ENCODE data around the gene SLC12A5.
"Not testable (repeated sequence)": the region's sequence is repeated elsewhere in the genome, so short reads cannot be mapped to it uniquely, and the experiment has no call there.

Gene SLC12A5

DNA sequence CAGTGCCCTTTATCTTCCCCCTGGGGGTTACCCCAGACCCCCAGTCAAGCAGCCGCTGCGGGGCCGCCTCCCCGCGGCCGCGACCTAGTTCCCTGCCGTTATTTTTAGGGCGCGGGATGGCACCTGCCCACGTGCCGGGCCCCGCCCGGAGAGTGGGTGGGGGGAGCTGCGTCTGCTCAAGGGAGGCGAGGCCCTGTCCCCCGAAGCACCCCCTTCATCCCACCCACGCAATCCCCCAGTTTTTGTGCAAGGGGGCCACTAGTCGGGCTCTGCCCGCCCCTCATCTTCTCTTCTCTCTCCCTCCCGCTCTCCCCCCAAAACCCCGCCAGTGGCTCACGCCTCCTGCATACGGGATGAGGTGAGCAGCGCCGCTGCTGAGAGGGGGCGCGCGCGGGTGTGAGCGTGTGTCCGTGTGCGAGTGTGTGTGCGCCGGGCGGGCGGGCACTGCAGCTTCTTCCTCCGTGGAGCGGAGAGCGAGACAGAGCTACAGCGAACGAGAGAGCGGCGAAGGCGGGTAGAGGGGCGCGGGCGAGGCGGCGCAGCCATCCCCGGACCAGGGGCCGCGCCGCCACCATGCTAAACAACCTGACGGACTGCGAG, at the start of gene SLC12A5:
TSS of gene SLC12A5 (plus strand) at position 444 of the 600 bp plus-strand sequence. CDS start at position 574, 130 bp downstream.
- DNase-seq (ENCODE audit: extremely low spot score): no peak
- ChIA-PET POLR2A (no interaction called here), CTCF (interaction anchor here (1.0 to 2.3 kb wide), 3 partner anchors 15 to 270 kb away, joined by 3 to 12 read pairs (median 3); no protein-coding TSS in a partner anchor)
- TF ChIP-seq, protein P1, sequence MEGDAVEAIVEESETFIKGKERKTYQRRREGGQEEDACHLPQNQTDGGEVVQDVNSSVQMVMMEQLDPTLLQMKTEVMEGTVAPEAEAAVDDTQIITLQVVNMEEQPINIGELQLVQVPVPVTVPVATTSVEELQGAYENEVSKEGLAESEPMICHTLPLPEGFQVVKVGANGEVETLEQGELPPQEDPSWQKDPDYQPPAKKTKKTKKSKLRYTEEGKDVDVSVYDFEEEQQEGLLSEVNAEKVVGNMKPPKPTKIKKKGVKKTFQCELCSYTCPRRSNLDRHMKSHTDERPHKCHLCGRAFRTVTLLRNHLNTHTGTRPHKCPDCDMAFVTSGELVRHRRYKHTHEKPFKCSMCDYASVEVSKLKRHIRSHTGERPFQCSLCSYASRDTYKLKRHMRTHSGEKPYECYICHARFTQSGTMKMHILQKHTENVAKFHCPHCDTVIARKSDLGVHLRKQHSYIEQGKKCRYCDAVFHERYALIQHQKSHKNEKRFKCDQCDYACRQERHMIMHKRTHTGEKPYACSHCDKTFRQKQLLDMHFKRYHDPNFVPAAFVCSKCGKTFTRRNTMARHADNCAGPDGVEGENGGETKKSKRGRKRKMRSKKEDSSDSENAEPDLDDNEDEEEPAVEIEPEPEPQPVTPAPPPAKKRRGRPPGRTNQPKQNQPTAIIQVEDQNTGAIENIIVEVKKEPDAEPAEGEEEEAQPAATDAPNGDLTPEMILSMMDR (IDR thresholded peaks at IDR 0.05; ENCODE audit: control extremely low read depth, extremely low read depth, low read depth, missing control alignments): no peak

DNA sequence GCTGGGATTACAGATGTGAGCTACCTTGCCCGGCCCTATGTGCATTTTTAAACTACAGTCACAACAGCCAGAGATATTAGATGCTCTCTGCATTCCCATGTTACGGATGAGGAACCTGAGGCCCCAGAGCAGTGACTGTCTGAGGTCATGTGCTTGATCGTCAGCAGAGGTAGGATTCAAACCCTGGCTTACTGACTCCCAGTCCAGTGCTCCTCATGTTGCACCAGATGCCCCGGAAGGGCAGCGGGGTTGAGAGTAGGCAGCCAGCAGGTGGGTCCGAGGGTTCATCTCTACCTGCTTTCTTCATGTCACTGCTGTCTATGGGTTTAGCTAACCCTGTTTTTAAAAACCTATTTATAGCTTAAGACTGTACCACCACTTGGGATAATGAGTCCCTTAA, 47.8 kb upstream of the SLC12A5 start:
- ChIA-PET POLR2A (no interaction called here), CTCF (interaction anchor here (1.6 to 3.3 kb wide), 3 partner anchors 8 to 33 kb away, joined by 3 to 13 read pairs (median 11); no protein-coding TSS in a partner anchor)
- DNase-seq (ENCODE audit: extremely low spot score): no peak
- TF ChIP-seq, protein P1 (IDR thresholded peaks at IDR 0.05; ENCODE audit: control extremely low read depth, extremely low read depth, low read depth, missing control alignments): no peak

DNA sequence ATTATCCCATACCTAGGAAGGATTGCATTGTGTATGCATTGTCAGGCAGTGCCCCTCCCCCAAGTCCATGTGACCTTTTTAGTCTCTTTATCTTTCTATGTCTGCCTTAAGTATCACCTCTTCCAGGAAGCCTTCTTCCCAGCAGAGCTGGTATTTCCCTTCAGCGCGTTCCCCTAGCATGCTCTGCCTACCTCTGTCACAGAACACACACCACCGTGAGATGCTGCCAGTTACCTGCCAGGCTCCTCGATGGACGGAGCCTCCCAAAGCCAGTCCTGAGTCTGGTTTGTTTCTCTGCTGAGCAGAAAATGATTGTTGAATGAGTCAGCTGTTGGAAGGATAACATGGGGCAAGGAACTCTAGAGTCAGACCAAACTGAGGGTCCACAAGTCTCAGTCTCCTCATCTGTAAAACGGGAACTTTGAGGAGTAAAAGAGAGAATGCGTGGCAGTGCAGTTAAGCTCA, 45.7 kb upstream of the SLC12A5 start:
- TF ChIP-seq, protein P1 (IDR thresholded peaks at IDR 0.05; ENCODE audit: control extremely low read depth, extremely low read depth, low read depth, missing control alignments): no peak
- ChIA-PET CTCF (interaction anchor here (1.3 to 3.3 kb wide), 4 partner anchors 9 to 38 kb away, joined by 3 to 11 read pairs (median 4); no protein-coding TSS in a partner anchor), POLR2A (no interaction called here)
- no peak for DNase-seq (ENCODE audit: extremely low spot score)

DNA sequence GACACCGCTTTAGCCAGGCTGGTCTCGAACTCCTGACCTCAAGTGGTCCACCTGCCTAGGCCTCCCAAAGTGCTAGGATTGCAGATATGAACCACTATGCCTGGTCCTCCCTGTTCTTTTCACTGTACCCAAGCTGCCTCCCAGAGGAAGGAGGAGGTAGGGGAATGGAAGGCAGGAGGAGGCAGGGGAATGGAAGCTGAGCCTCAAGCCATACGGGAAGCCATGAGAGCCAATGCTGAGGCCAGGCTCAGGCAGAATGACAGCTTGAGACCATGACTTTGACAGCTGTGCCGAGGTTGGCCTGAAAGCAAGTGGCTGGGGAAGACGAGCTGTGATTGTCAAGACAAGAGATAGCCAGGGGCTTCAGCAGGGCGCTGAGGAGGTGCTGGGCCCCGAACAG, 43.4 kb upstream of the SLC12A5 start:
- TF ChIP-seq, protein P1 (IDR thresholded peaks at IDR 0.05; ENCODE audit: control extremely low read depth, extremely low read depth, low read depth, missing control alignments): peak; percentile 20
- DNase-seq (ENCODE audit: extremely low spot score): no peak
- ChIA-PET CTCF (interaction anchor here (1.8 to 8.5 kb wide), 5 partner anchors 10 to 363 kb away, joined by 7 to 140 read pairs (median 39); partner anchors contain the start of genes MMP9 and ZNF335), POLR2A (no interaction called here)

DNA sequence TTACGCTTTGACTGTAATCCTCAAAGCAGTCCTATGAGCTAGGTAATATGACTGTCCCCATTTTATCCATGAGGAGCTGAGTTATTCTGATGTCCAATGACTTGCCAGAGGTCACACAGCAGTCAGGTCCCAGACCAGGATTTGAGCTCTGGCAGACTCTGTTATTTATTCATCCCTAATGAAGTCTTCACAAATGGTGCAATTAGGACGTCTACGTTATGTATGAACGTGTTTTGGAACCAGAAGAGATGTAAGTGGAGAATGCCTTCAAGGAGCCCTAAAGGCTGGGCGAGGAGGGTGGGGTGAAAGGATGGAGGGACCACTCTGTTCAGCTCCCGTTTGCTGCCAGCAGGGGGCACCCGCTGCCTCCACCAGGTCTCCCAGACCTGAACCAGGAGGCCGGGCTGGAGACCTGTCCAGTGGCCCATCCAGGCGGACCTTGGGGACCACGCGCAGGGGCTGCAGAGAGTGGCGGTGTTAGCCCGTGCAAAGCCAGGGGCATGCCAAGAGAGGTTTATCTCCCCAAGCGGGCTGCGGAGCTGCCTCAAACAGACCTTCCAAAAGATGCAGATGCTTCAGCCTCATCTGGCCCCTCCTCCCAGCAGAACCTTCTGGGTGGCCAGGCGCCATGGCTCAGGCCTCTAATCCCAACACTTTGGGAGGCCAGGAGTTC, 41.8 kb upstream of the SLC12A5 start:
- POLR2A ChIA-PET: no interaction called here
- CTCF ChIA-PET: interaction anchor here (0.6 to 8.5 kb wide), 37 partner anchors 8 to 534 kb away, joined by 3 to 140 read pairs (median 4); partner anchors contain the start of genes MMP9 and ZNF335
- TF ChIP-seq, protein P1 (IDR thresholded peaks at IDR 0.05; ENCODE audit: control extremely low read depth, extremely low read depth, low read depth, missing control alignments): peak; percentile 91
- peak; percentile 87 for DNase-seq (ENCODE audit: extremely low spot score)

DNA sequence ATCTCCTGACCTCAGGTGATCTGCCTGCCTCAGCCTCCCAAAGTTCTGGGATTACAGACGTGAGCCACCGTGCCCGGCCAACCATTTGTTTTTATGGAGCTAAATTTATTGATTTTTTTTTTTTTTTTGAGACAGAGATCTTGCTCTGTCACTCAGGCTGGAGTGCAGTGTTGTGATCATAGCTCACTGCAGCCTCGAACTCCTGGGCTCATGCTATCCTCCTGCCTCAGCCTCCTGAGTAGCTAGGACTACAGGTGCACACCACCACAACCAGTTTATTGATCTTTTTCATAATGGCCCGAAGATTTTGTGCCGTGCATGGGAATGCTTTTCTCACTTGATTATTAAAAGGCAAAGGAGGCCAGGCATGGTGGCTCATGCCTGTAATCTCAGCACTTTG, 40.2 kb upstream of the SLC12A5 start:
- CTCF ChIA-PET: interaction anchor here (1.0 to 8.5 kb wide), 5 partner anchors 10 to 222 kb away, joined by 3 to 140 read pairs (median 6); partner anchors contain the start of gene MMP9
- DNase-seq (ENCODE audit: extremely low spot score); POLR2A ChIA-PET: not testable (repeated sequence)
